Measurements from ENCODE around the gene C1orf159.

Gene C1orf159

DNA sequence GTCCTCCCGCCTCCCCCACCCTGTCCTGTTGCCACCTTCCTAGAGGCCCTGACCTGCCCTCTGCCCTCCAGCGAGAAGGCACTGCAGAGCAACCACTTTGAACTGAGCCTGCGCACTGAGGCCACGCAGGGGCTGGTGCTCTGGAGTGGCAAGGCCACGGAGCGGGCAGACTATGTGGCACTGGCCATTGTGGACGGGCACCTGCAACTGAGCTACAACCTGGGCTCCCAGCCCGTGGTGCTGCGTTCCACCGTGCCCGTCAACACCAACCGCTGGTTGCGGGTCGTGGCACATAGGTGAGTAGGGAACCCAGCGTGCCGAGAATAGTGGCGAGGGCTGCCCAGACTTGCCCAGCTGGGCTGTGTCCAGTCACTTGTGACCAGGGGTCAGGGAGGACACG lies 62.2 kb downstream of the C1orf159 start:
- DNase-seq (ENCODE audit: low read depth) = no peak

DNA sequence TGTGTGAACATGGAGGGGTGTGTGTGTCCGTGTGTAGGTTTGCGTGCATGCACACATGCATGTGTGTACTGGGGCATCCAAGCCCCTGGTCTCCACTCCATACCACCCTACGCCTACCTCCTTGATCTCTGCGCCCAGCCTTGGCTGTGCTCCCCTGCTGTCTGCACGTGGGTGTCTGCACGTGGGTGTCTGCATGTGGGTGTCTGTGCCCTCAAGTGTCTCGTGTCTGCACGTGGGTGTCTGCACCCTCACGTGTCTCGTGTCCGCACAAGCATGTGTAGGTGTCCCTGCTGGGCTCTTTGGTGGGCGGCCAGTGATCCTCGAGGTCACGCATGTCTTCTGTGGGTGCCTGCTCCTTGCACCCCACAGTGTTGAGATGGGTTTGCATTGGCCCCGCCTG lies 62.9 kb downstream of the C1orf159 start:
- no peak for DNase-seq (ENCODE audit: low read depth)

DNA sequence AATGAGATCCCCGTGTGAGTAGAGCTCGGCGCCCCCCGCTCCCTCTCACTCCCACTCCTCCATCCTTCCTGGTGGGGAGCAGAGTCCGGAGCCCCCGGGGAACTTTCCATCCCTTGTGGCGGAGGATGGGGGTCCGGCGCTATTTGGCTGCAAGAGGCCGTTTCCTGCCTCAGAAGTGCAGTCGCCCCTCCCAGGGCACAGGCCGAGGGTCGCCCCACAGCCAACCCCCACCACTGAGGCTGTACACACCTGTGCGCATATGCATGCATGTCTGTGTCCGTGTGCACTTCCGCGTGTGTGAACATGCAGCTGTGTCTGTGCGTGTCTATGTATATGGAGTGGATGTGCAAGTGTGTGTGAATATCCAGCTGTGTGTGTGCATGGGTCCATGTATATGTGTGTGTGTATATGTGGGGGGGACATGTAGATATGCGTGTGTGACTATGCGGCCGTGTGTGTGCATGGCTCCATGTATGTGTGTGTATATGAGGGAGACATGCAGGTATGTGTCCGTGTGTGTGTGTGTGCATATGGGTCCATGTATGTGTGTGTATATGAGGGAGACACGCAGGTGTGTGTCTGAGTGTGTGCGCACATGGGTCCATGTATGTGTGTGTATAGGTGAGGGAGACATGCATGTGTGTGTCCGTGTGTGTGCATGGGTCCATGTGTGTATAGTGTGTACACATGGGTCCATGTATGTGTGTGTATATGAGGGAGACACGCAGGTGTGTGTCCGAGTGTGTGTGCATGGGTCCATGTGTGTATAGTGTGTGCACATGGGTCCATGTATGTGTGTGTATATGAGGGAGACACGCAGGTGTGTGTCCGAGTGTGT lies 63.7 kb downstream of the C1orf159 start:
- DNase-seq (ENCODE audit: low read depth) = no peak

DNA sequence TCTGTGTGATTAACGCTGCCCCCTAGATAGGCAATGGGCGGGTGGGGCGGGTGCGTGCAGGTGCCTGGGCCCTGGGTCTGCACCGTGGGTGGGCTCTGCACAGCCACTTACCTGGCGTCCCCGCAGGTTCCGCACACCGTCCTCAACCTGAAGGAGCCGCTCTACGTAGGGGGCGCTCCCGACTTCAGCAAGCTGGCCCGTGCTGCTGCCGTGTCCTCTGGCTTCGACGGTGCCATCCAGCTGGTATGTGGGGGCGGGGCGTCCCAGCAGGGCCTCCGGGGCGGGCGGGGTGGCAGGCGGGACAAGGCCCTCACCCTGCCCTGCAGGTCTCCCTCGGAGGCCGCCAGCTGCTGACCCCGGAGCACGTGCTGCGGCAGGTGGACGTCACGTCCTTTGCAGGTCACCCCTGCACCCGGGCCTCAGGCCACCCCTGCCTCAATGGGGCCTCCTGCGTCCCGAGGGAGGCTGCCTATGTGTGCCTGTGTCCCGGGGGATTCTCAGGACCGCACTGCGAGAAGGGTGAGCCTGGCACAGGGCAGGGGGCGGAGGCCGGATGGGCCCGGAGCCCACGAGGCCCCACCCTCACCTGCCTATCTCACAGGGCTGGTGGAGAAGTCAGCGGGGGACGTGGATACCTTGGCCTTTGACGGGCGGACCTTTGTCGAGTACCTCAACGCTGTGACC lies 64.6 kb downstream of the C1orf159 start:
- no peak for DNase-seq (ENCODE audit: low read depth)

DNA sequence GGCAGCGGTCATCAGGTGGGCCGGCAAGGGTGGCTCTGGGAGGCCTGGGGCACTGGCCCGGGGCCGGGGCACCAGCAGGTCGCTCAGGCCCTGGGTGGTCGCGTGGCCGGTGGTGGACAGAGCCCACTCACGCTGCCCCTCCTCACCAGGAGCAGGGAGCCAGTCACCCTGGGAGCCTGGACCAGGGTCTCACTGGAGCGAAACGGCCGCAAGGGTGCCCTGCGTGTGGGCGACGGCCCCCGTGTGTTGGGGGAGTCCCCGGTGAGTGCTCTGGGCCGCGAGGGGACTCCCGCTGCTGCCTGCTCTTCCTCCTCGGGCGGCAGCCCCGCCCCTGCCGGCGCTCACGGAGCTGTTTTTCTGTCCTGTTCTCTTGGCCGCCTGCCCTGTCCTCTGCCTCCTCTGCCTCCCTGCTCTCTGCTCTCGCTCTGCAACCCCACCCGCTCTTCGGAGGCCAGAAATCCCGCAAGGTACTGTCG lies 65.3 kb downstream of the C1orf159 start:
- DNase-seq (ENCODE audit: low read depth) = no peak

DNA sequence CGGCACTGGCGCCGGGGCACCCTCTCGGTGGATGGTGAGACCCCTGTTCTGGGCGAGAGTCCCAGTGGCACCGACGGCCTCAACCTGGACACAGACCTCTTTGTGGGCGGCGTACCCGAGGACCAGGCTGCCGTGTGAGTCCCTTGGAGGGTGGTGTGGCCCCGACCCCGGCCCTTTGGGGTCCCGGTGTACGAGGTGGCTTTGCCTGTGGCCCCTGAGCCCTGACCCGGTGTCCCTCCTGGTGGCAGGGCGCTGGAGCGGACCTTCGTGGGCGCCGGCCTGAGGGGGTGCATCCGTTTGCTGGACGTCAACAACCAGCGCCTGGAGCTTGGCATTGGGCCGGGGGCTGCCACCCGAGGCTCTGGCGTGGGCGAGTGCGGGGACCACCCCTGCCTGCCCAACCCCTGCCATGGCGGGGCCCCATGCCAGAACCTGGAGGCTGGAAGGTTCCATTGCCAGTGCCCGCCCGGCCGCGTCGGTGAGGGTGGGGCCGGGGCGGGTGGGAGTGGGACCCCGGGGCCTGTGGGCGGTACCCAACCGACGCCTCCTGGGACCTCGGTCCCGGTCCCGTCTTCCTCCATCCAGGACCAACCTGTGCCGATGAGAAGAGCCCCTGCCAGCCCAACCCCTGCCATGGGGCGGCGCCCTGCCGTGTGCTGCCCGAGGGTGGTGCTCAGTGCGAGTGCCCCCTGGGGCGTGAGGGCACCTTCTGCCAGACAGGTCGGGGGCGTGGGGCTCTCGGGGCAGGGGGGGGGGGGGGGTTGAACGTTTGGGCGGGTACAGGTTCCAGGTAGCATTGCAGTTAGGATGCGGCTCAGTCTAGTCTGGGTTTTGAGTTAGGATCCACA lies 66.3 kb downstream of the C1orf159 start:
- no peak for DNase-seq (ENCODE audit: low read depth)

DNA sequence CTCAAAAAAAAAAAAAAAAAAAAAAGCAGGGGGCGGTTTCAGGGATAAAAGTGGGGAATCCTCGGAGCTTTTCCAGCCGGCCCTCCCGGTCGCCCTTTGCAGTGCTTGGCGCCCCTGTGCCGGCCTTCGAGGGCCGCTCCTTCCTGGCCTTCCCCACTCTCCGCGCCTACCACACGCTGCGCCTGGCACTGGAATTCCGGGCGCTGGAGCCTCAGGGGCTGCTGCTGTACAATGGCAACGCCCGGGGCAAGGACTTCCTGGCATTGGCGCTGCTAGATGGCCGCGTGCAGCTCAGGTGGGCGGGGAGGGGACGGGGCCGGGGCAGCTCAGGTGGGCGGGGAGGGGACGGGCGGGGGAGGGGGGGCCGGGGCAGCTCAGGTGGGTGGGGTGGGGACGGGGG lies 67.1 kb downstream of the C1orf159 start:
- no peak for DNase-seq (ENCODE audit: low read depth)

DNA sequence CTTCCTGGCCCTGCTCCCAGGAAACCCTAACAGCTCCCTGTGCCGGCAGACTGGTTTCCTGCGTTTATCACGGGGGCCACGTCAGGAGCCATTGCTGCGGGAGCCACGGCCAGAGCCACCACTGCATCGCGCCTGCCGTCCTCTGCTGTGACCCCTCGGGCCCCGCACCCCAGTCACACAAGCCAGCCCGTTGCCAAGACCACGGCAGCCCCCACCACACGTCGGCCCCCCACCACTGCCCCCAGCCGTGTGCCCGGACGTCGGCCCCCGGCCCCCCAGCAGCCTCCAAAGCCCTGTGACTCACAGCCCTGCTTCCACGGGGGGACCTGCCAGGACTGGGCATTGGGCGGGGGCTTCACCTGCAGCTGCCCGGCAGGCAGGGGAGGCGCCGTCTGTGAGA lies 67.9 kb downstream of the C1orf159 start:
- no peak for DNase-seq (ENCODE audit: low read depth)

DNA sequence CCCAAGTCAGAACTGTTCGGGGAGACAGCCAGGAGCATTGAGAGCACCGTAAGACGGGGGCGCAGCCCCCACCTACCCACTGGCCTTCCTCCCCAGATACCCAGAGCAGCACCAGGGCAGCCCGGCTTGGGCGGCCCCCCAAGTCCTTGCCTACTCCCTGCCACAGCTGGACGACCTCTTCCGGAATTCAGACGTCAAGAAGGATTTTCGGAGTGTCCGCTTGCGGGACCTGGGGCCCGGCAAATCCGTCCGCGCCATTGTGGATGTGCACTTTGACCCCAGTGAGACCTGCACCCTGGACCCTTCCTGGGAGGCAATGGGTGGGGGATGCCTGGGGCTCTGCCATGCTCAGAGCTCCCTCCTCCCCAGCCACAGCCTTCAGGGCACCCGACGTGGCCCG lies 68.5 kb downstream of the C1orf159 start:
- DNase-seq (ENCODE audit: low read depth) = no peak

DNA sequence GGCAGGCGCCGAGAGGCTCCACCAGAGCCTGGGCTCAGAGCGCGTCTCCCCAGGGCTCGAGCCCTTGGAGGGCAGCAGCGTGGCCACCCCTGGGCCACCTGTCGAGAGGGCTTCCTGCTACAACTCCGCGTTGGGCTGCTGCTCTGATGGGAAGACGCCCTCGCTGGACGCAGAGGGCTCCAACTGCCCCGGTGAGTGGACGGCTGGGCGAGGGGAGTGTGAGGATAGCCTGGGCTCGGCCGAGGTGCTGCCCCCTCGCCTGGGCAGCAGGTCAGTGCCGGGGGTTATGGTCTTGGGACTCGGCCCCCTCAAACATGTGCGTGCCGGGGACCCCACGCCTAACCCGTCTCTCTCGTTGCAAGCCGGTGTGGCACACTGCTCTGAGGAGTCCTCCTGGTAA lies 69.1 kb downstream of the C1orf159 start:
- no peak for DNase-seq (ENCODE audit: low read depth)

DNA sequence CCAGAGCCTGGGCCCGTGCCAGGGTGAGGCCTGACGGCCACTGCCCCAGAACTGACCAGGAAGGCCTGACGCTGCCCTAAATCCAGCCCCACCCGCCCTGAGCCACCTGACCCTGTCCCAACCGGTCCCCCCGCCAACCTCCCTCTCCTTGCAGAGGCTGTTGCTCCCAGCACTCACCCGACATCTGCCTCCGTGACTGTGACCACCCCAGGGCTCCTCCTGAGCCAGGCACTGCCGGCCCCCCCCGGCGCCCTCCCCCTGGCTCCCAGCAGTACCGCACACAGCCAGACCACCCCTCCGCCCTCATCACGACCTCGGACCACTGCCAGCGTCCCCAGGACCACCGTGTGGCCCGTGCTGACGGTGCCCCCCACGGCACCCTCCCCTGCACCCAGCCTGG lies 69.6 kb downstream of the C1orf159 start:
- DNase-seq (ENCODE audit: low read depth) = no peak

DNA sequence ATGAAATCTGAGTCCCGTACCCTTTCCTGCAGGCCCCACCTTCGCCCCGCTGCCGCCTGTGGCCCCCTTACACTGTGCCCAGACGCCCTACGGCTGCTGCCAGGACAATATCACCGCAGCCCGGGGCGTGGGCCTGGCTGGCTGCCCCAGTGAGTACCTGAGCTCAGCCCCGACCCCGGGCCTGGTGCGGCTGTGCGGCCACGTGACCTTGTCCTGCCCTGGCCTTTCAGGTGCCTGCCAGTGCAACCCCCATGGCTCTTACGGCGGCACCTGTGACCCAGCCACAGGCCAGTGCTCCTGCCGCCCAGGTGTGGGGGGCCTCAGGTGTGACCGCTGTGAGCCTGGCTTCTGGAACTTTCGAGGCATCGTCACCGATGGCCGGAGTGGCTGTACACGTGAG lies 70.8 kb downstream of the C1orf159 start:
- no peak for DNase-seq (ENCODE audit: low read depth)

DNA sequence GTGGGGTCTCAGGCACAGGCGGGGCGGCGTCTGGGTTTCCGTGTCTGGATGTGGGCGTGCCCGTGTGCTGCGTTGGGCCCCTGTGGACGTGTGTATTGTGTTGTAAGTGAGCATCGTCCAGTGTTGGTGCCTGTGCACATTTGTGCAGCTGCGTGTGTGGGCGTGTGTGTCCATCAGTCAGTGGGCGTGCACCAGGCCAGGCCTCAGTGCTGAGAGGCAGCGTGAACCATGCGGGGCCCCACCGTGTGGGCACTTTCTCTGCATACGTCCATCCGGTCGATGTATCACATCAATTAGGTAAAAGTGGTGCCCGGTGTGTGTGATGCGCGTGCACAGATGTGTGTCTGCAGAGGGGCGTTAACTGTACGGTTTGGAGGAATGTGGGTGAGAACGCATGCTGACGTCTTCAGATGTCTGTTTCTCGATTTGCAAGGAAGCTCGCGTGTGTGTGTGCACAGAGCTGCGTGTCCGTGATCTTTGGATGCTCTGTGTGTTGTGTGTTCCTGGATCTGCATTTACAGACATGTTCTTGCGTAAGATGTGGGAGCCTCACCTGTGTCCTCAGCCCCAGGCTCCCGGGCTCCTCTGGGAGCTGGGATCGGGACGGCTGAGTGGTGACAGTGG lies 71.3 kb downstream of the C1orf159 start:
- no peak for DNase-seq (ENCODE audit: low read depth)

DNA sequence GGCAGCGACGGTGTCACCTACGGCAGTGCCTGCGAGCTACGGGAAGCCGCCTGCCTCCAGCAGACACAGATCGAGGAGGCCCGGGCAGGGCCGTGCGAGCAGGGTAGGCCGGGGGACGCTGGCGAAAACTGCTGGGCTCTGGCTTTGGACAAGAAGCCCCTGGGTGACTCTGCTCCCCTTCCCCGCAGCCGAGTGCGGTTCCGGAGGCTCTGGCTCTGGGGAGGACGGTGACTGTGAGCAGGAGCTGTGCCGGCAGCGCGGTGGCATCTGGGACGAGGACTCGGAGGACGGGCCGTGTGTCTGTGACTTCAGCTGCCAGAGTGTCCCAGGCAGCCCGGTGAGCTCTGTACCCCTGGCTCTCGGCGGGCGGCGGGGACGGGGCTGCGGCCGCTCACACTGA lies 72.0 kb downstream of the C1orf159 start:
- no peak for DNase-seq (ENCODE audit: low read depth)

DNA sequence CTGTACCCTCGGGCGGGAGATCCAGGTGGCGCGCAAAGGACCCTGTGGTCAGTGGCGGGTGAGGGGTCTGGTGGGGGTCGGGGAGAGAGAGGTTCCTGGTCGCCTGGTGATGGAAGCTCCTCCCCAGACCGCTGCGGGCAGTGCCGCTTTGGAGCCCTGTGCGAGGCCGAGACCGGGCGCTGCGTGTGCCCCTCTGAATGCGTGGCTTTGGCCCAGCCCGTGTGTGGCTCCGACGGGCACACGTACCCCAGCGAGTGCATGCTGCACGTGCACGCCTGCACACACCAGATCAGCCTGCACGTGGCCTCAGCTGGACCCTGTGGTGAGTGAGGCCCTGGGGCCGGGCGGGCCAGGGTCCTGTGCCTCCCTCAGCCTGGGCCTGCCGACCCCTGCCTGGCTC lies 72.5 kb downstream of the C1orf159 start:
- no peak for DNase-seq (ENCODE audit: low read depth)

DNA sequence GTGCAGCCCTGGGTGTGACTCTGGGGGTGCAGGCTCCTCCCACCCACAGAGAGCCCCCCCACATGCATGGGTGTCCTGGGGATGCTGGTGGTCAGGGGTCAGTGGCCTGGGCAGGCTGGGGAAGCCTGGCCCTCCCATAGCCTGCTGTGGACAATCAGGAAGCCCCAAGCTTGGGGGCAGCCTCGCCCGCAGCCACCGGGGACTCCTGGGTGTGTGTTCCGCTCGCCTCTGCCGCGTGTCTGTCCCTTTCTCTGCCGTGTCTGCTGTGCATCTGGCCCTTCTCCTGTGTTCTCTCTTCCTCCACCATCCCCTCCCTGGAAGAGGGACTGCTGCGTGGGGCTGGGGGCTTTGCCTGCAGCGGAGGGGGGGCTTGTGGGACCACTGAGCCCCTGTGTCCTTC lies 73.1 kb downstream of the C1orf159 start:
- no peak for DNase-seq (ENCODE audit: low read depth)

DNA sequence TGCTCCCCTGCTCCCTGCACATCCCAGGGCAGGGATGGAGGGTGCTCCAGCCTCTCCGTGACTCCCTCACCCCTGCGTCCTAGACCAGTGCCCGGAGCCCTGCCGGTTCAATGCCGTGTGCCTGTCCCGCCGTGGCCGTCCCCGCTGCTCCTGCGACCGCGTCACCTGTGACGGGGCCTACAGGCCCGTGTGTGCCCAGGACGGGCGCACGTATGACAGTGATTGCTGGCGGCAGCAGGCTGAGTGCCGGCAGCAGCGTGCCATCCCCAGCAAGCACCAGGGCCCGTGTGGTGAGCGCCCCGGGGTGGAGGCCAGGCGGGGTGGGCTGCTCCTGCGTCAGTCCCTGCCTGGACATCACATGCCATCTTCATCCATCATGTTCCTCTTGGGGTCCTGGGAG lies 74.0 kb downstream of the C1orf159 start:
- no peak for DNase-seq (ENCODE audit: low read depth)

DNA sequence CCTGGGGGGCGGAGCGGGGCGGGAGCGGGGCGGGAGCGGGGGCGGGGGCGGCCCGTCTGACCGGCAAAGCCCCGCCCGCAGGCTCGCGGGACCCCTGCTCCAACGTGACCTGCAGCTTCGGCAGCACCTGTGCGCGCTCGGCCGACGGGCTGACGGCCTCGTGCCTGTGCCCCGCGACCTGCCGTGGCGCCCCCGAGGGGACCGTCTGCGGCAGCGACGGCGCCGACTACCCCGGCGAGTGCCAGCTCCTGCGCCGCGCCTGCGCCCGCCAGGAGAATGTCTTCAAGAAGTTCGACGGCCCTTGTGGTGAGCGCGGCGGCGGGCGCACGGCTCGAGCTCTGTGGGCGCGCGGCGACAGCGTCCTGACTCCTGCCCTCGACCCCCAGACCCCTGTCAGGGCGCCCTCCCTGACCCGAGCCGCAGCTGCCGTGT lies 74.8 kb downstream of the C1orf159 start:
- DNase-seq (ENCODE audit: low read depth) = no peak

DNA sequence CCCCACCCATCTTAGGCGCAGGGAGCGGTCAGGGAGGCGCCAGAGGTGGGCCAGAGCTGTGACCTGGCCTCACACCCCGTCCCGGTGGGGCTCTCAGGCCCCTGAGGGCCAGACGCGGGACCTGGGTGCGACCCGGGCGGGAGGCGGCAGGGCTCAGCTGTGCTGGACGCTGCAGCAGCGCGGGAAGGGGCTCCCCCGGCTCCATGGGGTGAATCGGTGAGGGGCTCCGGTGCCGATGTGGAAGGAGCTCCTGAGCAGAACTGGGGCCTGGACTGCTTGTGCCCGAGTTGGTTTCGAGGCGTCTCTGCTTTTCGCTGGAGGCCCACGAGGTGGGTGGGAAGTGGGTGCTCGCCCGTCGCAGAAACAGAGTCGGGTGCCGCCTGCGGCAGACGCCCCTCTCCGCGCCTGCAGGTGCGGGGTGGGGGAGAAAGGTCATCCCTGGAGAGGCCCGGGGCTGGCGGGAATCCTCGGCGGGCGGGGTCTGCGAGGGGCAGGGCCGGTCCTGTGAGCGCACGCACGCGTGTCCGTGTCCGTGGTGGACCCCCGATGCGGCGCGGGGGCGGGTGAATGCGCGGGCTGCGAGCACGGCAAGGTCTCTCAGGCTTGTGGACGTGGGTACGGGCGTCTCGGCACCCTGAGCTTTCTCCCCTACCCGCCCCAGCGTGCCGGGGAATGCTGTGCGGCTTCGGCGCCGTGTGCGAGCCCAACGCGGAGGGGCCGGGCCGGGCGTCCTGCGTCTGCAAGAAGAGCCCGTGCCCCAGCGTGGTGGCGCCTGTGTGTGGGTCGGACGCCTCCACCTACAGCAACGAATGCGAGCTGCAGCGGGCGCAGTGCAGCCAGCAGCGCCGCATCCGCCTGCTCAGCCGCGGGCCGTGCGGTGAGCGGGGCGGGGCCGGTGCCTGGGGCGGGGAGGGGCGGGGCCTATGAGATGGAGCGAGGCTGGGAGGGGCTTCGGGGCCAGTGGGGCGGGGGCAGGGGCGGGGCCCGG lies 75.6 kb downstream of the C1orf159 start:
- peak; percentile 67 for DNase-seq (ENCODE audit: low read depth)

DNA sequence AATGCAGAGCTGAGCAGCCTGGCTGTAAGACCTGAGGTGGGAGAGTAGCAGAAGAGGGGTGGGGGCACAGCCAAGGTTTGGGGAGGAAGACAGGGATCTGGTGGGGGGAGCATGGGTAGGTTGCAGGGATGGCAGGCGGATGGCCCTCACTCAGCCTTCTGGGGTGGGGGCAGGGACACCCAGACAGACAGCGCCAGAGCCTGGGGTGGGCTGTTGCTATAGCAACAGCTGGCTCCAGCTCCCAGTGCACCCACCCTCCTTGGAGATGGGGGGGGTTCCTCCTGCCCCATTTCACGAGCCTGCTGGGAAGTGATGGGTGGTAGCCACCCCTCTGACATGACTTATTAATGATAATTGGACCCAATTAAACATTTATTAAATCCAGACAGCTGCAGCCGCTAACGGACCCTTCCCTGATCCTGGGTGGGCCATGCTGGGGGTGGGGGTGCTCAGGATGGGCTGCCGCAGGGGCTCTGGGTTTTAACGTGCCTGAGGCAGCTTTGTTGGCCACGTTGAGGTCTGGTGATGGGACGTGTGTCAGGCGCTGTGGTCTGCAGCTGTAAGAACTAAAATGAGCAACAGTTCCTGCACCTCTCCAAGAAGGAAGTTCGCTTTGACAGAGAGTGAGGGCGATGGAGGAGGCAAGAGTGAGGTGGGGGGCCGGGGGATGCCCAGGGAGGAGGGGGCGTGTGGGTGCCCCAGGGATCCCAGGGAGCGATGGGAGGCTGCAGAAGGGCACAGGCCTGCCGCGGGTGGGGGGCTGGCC lies 76.6 kb downstream of the C1orf159 start:
- DNase-seq (ENCODE audit: low read depth) = no peak

Measured in GM04504 (cell line).